Neural progenitor cell (in vitro differentiated cells): Measurements from ENCODE around the gene TRAPPC3.

Experiments used
- CTCF ChIP-seq: fragments of 200-600 bp; sonication (generic); IDR thresholded peaks from 2 replicates; pipeline ENCODE4 v1.5.1; 2017; ENCODE audit warnings: antibody characterized with exemption, mild to moderate bottlenecking
- EZH2 ChIP-seq: fragments of 200-600 bp; sonication (generic); IDR thresholded peaks from 2 replicates; pipeline ENCODE4 v1.6.1; 2017; ENCODE audit warnings: antibody characterized with exemption, mild to moderate bottlenecking, moderate library complexity

- TF ChIP-seq CTCF (no peak), EZH2 (no peak)
Measured at GRCh38 chr1:36091141-36091540, 58.1 kb downstream of the TRAPPC3 start.
